A549 (cell line): ENCODE results near the gene DSCAML1.

Source experiments
- CEBPB ChIP-seq, 2 experiments: fragments of >200 bp in 1 of 2; sonication (Bioruptor Twin) in 1 of 2; formaldehyde crosslinking in 1 of 2; IDR thresholded peaks; 2 replicates each; pipeline ENCODE4 v1.6.1; 2012 to 2016
- CTCF ChIP-seq: fragments of >200 bp; sonication (Bioruptor Twin); formaldehyde crosslinking; IDR thresholded peaks from 3 replicates; pipeline ENCODE4 v1.5.1; 2016
- MAFK ChIP-seq: fragments of 450-650 bp; IDR thresholded peaks from 2 replicates; pipeline ENCODE4 v1.6.1; 2014; ENCODE audit not compliant: partially characterized antibody
- MAX ChIP-seq: IDR thresholded peaks from 2 replicates; pipeline ENCODE4 v1.6.1; 2012
- RCOR1 ChIP-seq: fragments of 150-350 bp; IDR thresholded peaks from 2 replicates; pipeline ENCODE4 v1.6.1; 2014; ENCODE audit warnings: antibody characterized with exemption, low read length, low read depth

GRCh38 chr11:117481885-117482284 is 315.1 kb downstream of the DSCAML1 start:
- TF ChIP-seq MAX (no peak), MAFK (no peak), RCOR1 (no peak), CTCF (no peak), CEBPB (IDR thresholded peaks at IDR 0.05) (no peak)
